OCI-LY3 (cell line): ENCODE data around the gene LSM14B.

Source experiments
- H2AFZ ChIP-seq: fragments of 200-600, 300-600 bp; shearing (Covaris generic); 2 replicates; pipeline ENCODE4 v1.6.0; 2014; ENCODE audit warnings: antibody characterized with exemption, low read depth, low read length
- H3K27ac ChIP-seq: fragments of 200-600, 300-600 bp; sonication (generic); 2 replicates; pipeline ENCODE4 v1.5.1; 2014; ENCODE audit warnings: mild to moderate bottlenecking, low read length, moderate library complexity, mixed read lengths
- H3K27me3 ChIP-seq: fragments of 200-600, 300-600 bp; sonication (generic); 2 replicates; pipeline ENCODE4 v1.6.1; 2014; ENCODE audit warnings: low read depth, low read length, mixed read lengths
- H3K36me3 ChIP-seq: fragments of 200-600, 300-600 bp; sonication (generic); replicated peaks from 2 replicates; pipeline ENCODE3; 2014; ENCODE audit warnings: low read depth, low read length, mixed read lengths
- H3K4me1 ChIP-seq: fragments of 300-600, 200-600 bp; sonication (generic); 2 replicates; pipeline ENCODE4 v1.6.1; 2014; ENCODE audit warnings: low read length, mixed read lengths
- H3K4me2 ChIP-seq: fragments of 200-600, 300-600 bp; sonication (generic); 2 replicates; pipeline ENCODE4 v1.6.1; 2014; ENCODE audit warnings: low read length, mixed read lengths
- H3K4me3 ChIP-seq: fragments of 300-600, 200-600 bp; sonication (generic); 2 replicates; pipeline ENCODE4 v1.5.1; 2014; ENCODE audit warnings: antibody characterized with exemption, mild to moderate bottlenecking, low read length, moderate library complexity
- H3K79me2 ChIP-seq: fragments of 300-600, 200-600 bp; shearing (Covaris generic); 2 replicates; pipeline ENCODE4 v1.6.1; 2014; ENCODE audit warnings: mild to moderate bottlenecking, low read length, mixed read lengths
- H3K9ac ChIP-seq: fragments of 300-600, 200-600 bp; shearing (Covaris generic); 2 replicates; pipeline ENCODE4 v1.6.0; 2014; ENCODE audit warnings: mild to moderate bottlenecking, low read length, moderate library complexity
- H3K9me3 ChIP-seq: fragments of 200-600, 300-600 bp; shearing (Covaris generic); 2 replicates; pipeline ENCODE4 v1.6.1; 2014; ENCODE audit warnings: low read length, mixed read lengths; ENCODE audit not compliant: insufficient read depth
- H4K20me1 ChIP-seq: fragments of 200-600, 300-600 bp; sonication (generic); 2 replicates; pipeline ENCODE4 v1.6.1; 2016; ENCODE audit warnings: low read length, mixed read lengths; ENCODE audit not compliant: insufficient read depth
- EZH2phosphoT487 ChIP-seq: fragments of 200-600 bp; shearing (Covaris generic); IDR thresholded peaks from 2 replicates; pipeline ENCODE4 v1.6.1; 2018; ENCODE audit warnings: antibody characterized with exemption, mixed run types, low read depth
- TF ChIP-seq, protein P1 (sequence below): fragments of 200-600, 300-600 bp; sonication (generic); IDR thresholded peaks from 2 replicates; pipeline ENCODE4 v1.5.1; 2014; ENCODE audit warnings: antibody characterized with exemption, low read length, low read depth

LSM14B gene

DNA sequence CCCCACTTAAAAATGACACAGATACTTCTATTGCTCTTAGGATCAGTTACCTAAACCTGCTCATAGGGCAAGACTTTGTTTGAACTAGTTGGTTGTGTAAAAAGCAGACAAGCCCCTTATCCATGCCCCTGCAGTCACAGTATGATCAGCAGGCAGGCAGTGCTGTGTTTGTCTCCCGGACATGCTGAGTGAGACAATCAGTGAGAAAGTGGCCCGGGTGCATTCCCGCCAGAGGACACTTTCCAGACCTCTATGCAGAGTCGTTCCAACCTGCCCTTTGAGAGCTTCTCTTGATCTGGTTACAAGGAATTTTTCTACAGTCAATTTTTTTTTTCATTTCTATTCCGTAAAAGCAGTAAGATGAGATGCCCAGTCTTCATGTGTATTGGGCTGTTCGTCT is 6.2 kb downstream of the LSM14B start:
- H3K4me1 ChIP-seq, result peaks cover 13% of the 10 kb centered on the region
- H3K36me3 ChIP-seq, result peaks cover 82% of the 10 kb centered on the region
- H3K27me3 ChIP-seq, result no peaks in the 10 kb centered on the region
- no peaks in the 10 kb centered on the region for H3K9me3 ChIP-seq
- TF ChIP-seq, protein P1, sequence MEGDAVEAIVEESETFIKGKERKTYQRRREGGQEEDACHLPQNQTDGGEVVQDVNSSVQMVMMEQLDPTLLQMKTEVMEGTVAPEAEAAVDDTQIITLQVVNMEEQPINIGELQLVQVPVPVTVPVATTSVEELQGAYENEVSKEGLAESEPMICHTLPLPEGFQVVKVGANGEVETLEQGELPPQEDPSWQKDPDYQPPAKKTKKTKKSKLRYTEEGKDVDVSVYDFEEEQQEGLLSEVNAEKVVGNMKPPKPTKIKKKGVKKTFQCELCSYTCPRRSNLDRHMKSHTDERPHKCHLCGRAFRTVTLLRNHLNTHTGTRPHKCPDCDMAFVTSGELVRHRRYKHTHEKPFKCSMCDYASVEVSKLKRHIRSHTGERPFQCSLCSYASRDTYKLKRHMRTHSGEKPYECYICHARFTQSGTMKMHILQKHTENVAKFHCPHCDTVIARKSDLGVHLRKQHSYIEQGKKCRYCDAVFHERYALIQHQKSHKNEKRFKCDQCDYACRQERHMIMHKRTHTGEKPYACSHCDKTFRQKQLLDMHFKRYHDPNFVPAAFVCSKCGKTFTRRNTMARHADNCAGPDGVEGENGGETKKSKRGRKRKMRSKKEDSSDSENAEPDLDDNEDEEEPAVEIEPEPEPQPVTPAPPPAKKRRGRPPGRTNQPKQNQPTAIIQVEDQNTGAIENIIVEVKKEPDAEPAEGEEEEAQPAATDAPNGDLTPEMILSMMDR, result no peak
- TF ChIP-seq EZH2phosphoT487, result no peak
- H4K20me1 ChIP-seq, result peaks cover 20% of the 10 kb centered on the region
- no peak overlapping the region for H3K4me3 ChIP-seq
- H3K27ac ChIP-seq, result no peak overlapping the region
- no peak overlapping the region for H3K4me2 ChIP-seq
- no peak overlapping the region for H2AFZ ChIP-seq
- H3K9ac ChIP-seq, result no peak overlapping the region
- H3K79me2 ChIP-seq, result peaks cover 24% of the 10 kb centered on the region

DNA sequence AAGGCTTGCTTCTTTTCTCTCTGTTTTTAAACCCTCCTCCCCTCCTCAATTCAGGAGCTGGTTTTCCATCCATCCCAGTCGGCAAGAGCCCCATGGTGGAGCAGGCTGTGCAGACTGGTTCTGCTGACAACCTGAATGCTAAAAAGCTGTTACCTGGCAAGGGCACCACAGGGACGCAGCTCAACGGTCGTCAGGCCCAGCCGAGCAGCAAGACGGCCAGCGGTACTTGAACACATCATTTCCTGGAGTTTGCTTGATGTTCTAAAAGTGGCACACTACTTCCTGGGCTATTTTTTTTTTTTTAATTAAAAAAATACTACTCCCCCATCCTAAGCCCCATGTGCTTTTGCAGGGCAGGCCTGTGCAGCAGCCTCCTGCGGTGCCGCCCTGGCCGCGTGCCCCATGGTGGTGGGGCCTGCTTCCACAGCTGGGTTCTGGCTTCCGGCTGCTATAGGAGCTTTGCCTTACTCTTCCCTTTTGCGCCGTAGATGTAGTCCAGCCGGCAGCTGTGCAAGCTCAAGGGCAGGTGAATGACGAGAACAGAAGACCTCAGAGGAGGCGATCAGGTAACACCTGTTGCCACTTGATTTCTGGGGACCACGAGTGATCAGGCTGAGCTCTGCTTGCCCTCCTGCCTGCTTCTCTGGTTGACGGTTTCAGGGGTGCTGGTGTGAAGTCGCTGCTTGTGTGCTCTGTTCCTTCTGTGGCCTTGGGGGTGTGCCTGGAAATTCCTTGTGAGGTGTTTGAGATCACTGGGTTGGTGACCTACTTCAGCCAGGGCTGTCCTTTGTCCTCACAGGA is 7.7 kb downstream of the LSM14B start:
- Histone ChIP-seq H3K27me3 (no peaks in the 10 kb centered on the region), H3K4me1 (peaks cover 6% of the 10 kb centered on the region), H4K20me1 (peaks cover 12% of the 10 kb centered on the region), H3K79me2 (peaks cover 11% of the 10 kb centered on the region), H3K9me3 (no peaks in the 10 kb centered on the region), H3K4me3 (no peak overlapping the region), H3K27ac (no peak overlapping the region), H3K4me2 (no peak overlapping the region), H3K36me3 (peaks cover 82% of the 10 kb centered on the region), H2AFZ (no peak overlapping the region), H3K9ac (no peak overlapping the region)
- TF ChIP-seq, protein P1, result no peak
- no peak for TF ChIP-seq EZH2phosphoT487

DNA sequence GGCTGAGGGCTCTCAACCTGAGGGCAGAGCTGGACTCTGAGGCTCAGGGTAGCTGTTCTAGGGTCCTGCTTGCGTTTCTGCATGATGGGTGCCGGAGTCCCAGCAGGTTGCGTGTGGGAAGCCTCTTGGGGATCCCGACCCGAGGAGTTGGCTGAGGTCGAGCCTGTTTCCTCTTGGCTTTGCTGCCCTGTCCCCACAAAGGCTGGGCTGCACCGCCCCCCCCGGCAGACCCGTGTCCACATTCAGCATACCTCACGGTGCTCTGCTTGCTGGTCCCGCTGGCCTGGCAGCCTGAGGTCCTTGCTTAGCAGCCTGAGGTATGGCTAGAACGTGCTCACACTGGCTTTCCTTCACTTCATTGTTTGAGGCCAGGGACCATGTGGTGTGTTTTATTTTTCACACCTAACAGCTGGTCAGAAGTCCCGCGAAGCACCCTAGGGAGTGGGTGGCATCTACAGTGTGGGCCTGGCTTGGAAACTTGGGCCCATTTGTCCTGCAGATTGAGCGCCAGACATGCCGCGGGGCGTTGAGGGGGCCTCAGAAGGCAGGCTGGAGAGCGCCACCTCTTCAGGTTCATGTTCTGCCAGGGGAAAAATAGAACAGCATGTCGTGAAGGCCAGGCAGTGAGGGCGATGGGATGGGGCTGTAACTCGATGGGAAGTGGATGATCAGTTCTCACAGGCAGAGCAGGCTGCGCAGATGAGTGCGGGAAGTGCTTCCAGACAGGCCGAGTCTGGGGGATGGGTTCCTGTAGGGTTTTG is 9.5 kb downstream of the LSM14B start:
- no peak overlapping the region for H3K4me2 ChIP-seq
- no peak overlapping the region for H3K9ac ChIP-seq
- no peaks in the 10 kb centered on the region for H3K9me3 ChIP-seq
- TF ChIP-seq EZH2phosphoT487, result no peak
- TF ChIP-seq, protein P1, result no peak
- H2AFZ ChIP-seq, result no peak overlapping the region
- peaks cover 6% of the 10 kb centered on the region for H3K4me1 ChIP-seq
- H3K4me3 ChIP-seq, result no peak overlapping the region
- no peak overlapping the region for H3K27ac ChIP-seq
- H3K27me3 ChIP-seq, result no peaks in the 10 kb centered on the region
- peaks cover 5% of the 10 kb centered on the region; the same call in 1 of the 2 replicates for H3K79me2 ChIP-seq
- H3K36me3 ChIP-seq, result peaks cover 86% of the 10 kb centered on the region
- H4K20me1 ChIP-seq, result peaks cover 17% of the 10 kb centered on the region

DNA sequence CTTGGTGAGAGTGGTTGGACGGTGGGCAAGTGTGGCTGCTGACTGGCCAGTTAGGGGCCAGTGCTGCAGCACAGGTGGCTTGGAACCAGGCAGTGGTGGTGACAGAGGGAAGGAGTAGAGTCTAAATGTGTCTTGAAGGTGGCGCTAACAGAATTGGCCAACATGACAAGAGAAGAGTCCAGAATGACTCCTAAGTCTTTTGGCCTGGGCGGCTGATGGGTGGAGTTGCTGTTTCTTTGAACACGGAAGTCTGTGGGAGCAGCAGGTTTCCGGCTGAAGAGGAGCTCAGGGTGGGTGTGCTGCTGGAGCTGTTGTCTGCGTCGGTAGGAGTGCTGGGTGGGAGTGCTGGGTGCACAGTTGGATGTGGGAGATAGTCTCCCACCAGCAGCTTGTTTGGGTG is 10.1 kb downstream of the LSM14B start:
- H3K79me2 ChIP-seq, result peaks cover 5% of the 10 kb centered on the region; the same call in 1 of the 2 replicates
- H3K27me3 ChIP-seq, result no peaks in the 10 kb centered on the region
- peaks cover 3% of the 10 kb centered on the region for H3K4me1 ChIP-seq
- H3K4me3 ChIP-seq, result no peak overlapping the region
- H3K4me2 ChIP-seq, result no peak overlapping the region
- H3K9ac ChIP-seq, result no peak overlapping the region
- no peaks in the 10 kb centered on the region for H3K9me3 ChIP-seq
- TF ChIP-seq, protein P1, result no peak
- TF ChIP-seq EZH2phosphoT487, result no peak
- H4K20me1 ChIP-seq, result peaks cover 23% of the 10 kb centered on the region
- no peak overlapping the region for H3K27ac ChIP-seq
- H3K36me3 ChIP-seq, result peaks cover 87% of the 10 kb centered on the region
- no peak overlapping the region for H2AFZ ChIP-seq
